ENCODE measurements around the gene PTPRG.

The PTPRG gene

GRCh38 chr3:61875046-61875844 is 313.9 kb downstream of the PTPRG start:
- no peak for TF ChIP-seq USF1 (IDR thresholded peaks at IDR 0.05)
- no peak for TF ChIP-seq TEAD4 (IDR thresholded peaks at IDR 0.05)
- no peak for TF ChIP-seq ZBTB7A (IDR thresholded peaks at IDR 0.05; ENCODE audit: low read depth)
- TF ChIP-seq EP300 (IDR thresholded peaks at IDR 0.05; ENCODE audit: borderline replicate concordance) = no peak
- no peak for TF ChIP-seq YY1 (IDR thresholded peaks at IDR 0.05; ENCODE audit: low read depth)

- no peak for TF ChIP-seq REST (IDR thresholded peaks at IDR 0.05; ENCODE audit: low read depth)
- TF ChIP-seq USF1 (IDR thresholded peaks at IDR 0.05) = no peak
- TF ChIP-seq RAD21 (IDR thresholded peaks at IDR 0.05; ENCODE audit: low read depth) = no peak
Measured at GRCh38 chr3:61875976-61876671, 314.8 kb downstream of the PTPRG start.

GRCh38 chr3:61876797-61877196 is 315.4 kb downstream of the PTPRG start:
- TF ChIP-seq EGR1 (IDR thresholded peaks at IDR 0.05) (no peak), FOXM1 (IDR thresholded peaks at IDR 0.05; ENCODE audit: borderline replicate concordance, low read depth) (no peak), TCF12 (IDR thresholded peaks at IDR 0.05; ENCODE audit: low read depth) (no peak), USF1 (IDR thresholded peaks at IDR 0.05) (no peak), TAF1 (IDR thresholded peaks at IDR 0.05; ENCODE audit: low read depth) (no peak), REST (IDR thresholded peaks at IDR 0.05; ENCODE audit: low read depth) (no peak), TEAD4 (IDR thresholded peaks at IDR 0.05) (no peak), ZBTB7A (IDR thresholded peaks at IDR 0.05; ENCODE audit: low read depth) (no peak), CEBPB (IDR thresholded peaks at IDR 0.05) (no peak), MAX (IDR thresholded peaks at IDR 0.05) (no peak), RAD21 (IDR thresholded peaks at IDR 0.05; ENCODE audit: low read depth) (no peak), NFIC (IDR thresholded peaks at IDR 0.05) (no peak), EP300 (IDR thresholded peaks at IDR 0.05; ENCODE audit: borderline replicate concordance) (no peak), CREB1 (IDR thresholded peaks at IDR 0.05; ENCODE audit: low read depth) (no peak)

- TF ChIP-seq MAX (IDR thresholded peaks at IDR 0.05) (no peak), EP300 (IDR thresholded peaks at IDR 0.05; ENCODE audit: borderline replicate concordance) (no peak), RAD21 (IDR thresholded peaks at IDR 0.05; ENCODE audit: low read depth) (no peak), TCF12 (IDR thresholded peaks at IDR 0.05; ENCODE audit: low read depth) (no peak), EGR1 (IDR thresholded peaks at IDR 0.05) (no peak), ZBTB7A (IDR thresholded peaks at IDR 0.05; ENCODE audit: low read depth) (no peak), REST (IDR thresholded peaks at IDR 0.05; ENCODE audit: low read depth) (no peak), USF1 (IDR thresholded peaks at IDR 0.05) (no peak), YY1 (IDR thresholded peaks at IDR 0.05; ENCODE audit: low read depth) (no peak), CEBPB (IDR thresholded peaks at IDR 0.05) (no peak), NFIC (IDR thresholded peaks at IDR 0.05) (no peak), TEAD4 (IDR thresholded peaks at IDR 0.05) (no peak), FOXM1 (IDR thresholded peaks at IDR 0.05; ENCODE audit: borderline replicate concordance, low read depth) (no peak), TAF1 (IDR thresholded peaks at IDR 0.05; ENCODE audit: low read depth) (no peak), CREB1 (IDR thresholded peaks at IDR 0.05; ENCODE audit: low read depth) (no peak)
Measured at GRCh38 chr3:61877359-61878138, 316.2 kb downstream of the PTPRG start.
